Tongue (tissue), 2 donors: ENCODE measurements around the gene NEURL3. TPM values are rescaled to one million over a fixed set of nuclear protein-coding genes. Genes with fewer than 3 reads are reported as not detected.
"Not testable (repeated sequence)": the region's sequence is repeated elsewhere in the genome, so short reads cannot be mapped to it uniquely, and the experiment has no call there.

Experiments used
- DNase-seq: peaks from one replicate; pipeline ENCODE4 v3.0.0-alpha.2; 2015
- total RNA-seq: library from RNA; depleted of rRNA; stranded (reverse); fragments of >200 nt; gene quantifications from one replicate; pipeline ENCODE4 v1.2.3, GENCODE V29; 2014

NEURL3 gene
- total RNA-seq, 1 donor from 2014 or later: 2.7 TPM

- DNase-seq: peak; percentile 72
Observed at GRCh38 chr2:96484091-96484490, 21.1 kb downstream of the NEURL3 start.

GRCh38 chr2:96477458-96477857 lies 27.7 kb downstream of the NEURL3 start:
- no peak for DNase-seq

GRCh38 chr2:96471772-96472171 lies 33.4 kb downstream of the NEURL3 start:
- no peak for DNase-seq

- DNase-seq: peak; percentile 48
Observed at GRCh38 chr2:96470636-96471035, 34.5 kb downstream of the NEURL3 start.

GRCh38 chr2:96470109-96470508 lies 35.0 kb downstream of the NEURL3 start:
- no peak for DNase-seq

GRCh38 chr2:96468904-96469303 lies 36.3 kb downstream of the NEURL3 start:
- no peak for DNase-seq

- DNase-seq: no peak
Observed at GRCh38 chr2:96464651-96465050, 40.5 kb downstream of the NEURL3 start.

- DNase-seq: no peak
Observed at GRCh38 chr2:96464061-96464460, 41.1 kb downstream of the NEURL3 start.

GRCh38 chr2:96463119-96463518 lies 42.0 kb downstream of the NEURL3 start:
- no peak for DNase-seq

GRCh38 chr2:96461616-96462015 lies 43.5 kb downstream of the NEURL3 start:
- not testable (repeated sequence) for DNase-seq

GRCh38 chr2:96452053-96452452 lies 53.1 kb downstream of the NEURL3 start:
- DNase-seq: no peak

- no peak for DNase-seq
Observed at GRCh38 chr2:96449637-96450036, 55.5 kb downstream of the NEURL3 start.

- DNase-seq: no peak
Observed at GRCh38 chr2:96449174-96449573, 56.0 kb downstream of the NEURL3 start.

- DNase-seq: no peak
Observed at GRCh38 chr2:96447726-96448125, 57.4 kb downstream of the NEURL3 start.

Other genes starting within 250 kb of the NEURL3 start
- gene TMEM127, start 239.4 kb downstream of the NEURL3 start, total RNA-seq: 17.4 TPM
- 74.4 TPM for gene CIAO1, start 239.1 kb downstream of the NEURL3 start, total RNA-seq
- 66.6 TPM for gene SNRNP200, start 199.8 kb downstream of the NEURL3 start, total RNA-seq
- gene ITPRIPL1, start 180.0 kb downstream of the NEURL3 start, total RNA-seq: 6.3 TPM
- 4.6 TPM for gene NCAPH, start 169.6 kb downstream of the NEURL3 start, total RNA-seq
- gene ARID5A, start 31.4 kb upstream of the NEURL3 start, total RNA-seq: 21.1 TPM
- 45.2 TPM for gene KANSL3, start 133.0 kb upstream of the NEURL3 start, total RNA-seq
- under 0.01 TPM for gene FER1L5, start 137.4 kb upstream of the NEURL3 start, total RNA-seq
- gene LMAN2L, start 234.7 kb upstream of the NEURL3 start, total RNA-seq: 41.5 TPM